GM18505 (cell line): Measurements from ENCODE around the gene SLC35C1.

Experiments used
- ATAC-seq: cut with Tn5 transposase; IDR thresholded peaks from one replicate; pipeline ENCODE4 v1.9.1; 2021; ENCODE audit not compliant: unreplicated experiment
- POLR2A ChIP-seq: IDR thresholded peaks from 4 replicates; pipeline ENCODE4 v1.6.1; 2011; ENCODE audit warnings: borderline replicate concordance; ENCODE audit not compliant: insufficient read depth, insufficient read length; ENCODE audit errors: extremely low read depth

Gene SLC35C1

DNA sequence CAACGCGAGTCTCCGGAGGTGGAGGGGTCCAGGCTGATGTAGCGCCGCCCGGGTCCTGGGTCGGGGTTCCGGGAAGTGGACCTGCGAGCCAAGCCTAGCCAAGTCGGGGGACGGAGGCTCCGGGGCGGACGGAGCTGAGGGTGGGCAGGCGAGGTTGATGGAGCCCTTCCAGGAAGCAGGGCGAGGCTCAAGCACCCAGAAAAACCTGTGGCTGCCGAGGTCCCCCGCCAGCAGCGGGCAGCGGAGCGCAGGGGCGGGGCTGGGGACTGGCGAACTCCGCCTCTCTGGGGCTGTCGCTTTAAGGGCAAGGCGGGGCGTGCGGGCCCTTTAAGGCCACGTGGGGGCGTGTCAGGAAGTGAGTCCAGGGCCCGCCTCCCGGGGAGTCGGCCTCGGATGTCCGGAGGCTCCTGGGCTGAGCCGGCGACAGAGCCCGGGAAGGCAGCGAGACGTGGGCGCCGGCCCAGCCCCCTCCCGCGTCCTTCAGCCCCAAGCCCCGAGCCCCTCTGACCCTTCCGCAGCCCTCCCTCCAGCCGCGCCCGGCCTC, at the start of gene SLC35C1:
SLC35C1 (plus strand) TSS at position 389 of the 544 bp plus-strand sequence. CDS start 653 bp downstream, outside the sequence.
- ATAC-seq: peak; percentile 91
- TF ChIP-seq POLR2A: peak; percentile 90

GRCh38 chr11:45755281-45755859, 49.6 kb upstream of the SLC35C1 start:
- ATAC-seq: no peak
- no peak for TF ChIP-seq POLR2A

GRCh38 chr11:45756384-45757010, 48.5 kb upstream of the SLC35C1 start:
- no peak for ATAC-seq
- TF ChIP-seq POLR2A: no peak

GRCh38 chr11:45757672-45758071, 47.3 kb upstream of the SLC35C1 start:
- ATAC-seq: no peak
- no peak for TF ChIP-seq POLR2A

DNA sequence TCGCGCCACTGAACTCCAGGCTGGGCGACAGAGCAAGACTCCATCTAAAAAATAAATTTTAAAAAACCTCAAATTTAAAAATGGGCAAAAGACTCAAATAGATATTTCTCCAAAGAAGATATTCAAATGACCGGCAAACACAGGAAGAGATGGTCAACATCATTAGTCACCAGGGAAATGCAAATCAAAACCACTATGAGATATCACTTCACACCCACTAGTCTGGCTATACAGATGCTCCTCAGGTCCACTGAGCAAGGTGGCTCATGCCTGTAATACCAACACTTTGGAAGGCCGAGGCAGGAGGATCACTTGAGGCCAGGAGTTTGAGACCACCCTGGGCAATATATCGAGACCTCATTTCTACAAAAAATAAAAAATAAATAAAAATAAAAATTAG, 43.3 kb upstream of the SLC35C1 start:
- no peak for ATAC-seq
- TF ChIP-seq POLR2A: no peak

GRCh38 chr11:45765107-45765668, 39.8 kb upstream of the SLC35C1 start:
- TF ChIP-seq POLR2A: no peak
- ATAC-seq: no peak

GRCh38 chr11:45765836-45766235, 39.1 kb upstream of the SLC35C1 start:
- no peak for TF ChIP-seq POLR2A
- ATAC-seq: no peak

GRCh38 chr11:45766469-45766868, 38.5 kb upstream of the SLC35C1 start:
- no peak for ATAC-seq
- no peak for TF ChIP-seq POLR2A

DNA sequence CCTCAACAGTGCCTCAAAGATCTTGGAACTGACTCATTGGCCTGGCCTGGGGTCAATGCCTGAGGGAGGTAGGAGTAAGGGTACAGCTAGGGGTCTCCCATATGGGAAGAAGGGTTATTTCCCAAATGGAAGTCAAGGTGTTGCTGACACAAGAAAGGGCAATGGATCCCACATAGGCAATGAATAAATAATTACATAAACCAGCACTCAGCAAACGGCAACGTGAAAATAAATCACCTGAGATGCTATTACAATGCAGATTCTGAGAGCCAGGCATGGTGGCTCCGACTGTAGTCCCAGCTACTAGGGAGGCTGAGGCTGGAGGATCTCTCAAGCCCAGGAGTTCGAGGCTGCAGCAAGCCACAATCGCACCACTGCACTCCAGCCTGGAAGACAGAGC, 36.5 kb upstream of the SLC35C1 start:
- no peak for TF ChIP-seq POLR2A
- no peak for ATAC-seq

- no peak for ATAC-seq
- no peak for TF ChIP-seq POLR2A
These were observed 35.0 kb upstream of the SLC35C1 start for GRCh38 chr11:45769960-45770359.

DNA sequence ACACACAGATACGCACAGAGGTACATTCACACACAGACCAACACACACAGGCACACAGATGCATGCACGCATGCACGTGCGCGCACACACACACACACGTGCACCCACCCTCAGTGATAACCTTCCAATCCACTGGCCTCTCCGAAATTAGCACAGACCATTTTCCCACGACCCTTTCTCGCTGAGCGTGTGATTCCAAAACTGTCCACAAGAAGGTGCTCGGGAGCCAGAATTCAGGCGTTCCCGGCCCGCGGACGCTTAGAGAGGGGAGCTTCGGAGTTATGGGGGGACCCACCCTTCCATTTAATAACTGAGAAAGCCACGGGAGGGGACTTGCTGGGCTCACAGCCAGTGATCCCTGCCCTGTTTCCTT, 33.8 kb upstream of the SLC35C1 start:
- ATAC-seq: peak; percentile 46

GRCh38 chr11:45771566-45772448, 33.1 kb upstream of the SLC35C1 start:
- TF ChIP-seq POLR2A: no peak
- peak; percentile 88 for ATAC-seq

More for the DNA sequence above, 33.8 kb upstream of the SLC35C1 start:
- TF ChIP-seq POLR2A: no peak

GRCh38 chr11:45772449-45772774, 32.5 kb upstream of the SLC35C1 start:
- no peak for ATAC-seq
- TF ChIP-seq POLR2A: no peak
